NCI-H2227 treated with DMSO at 0.1 percent for 48 hours (cell line): ENCODE results near the gene ADGRG6.

Source experiments
- DNase-seq: peaks from one replicate; lab custom pipeline; 2025; lab: John Stamatoyannopoulos, UW

The ADGRG6 gene

DNA sequence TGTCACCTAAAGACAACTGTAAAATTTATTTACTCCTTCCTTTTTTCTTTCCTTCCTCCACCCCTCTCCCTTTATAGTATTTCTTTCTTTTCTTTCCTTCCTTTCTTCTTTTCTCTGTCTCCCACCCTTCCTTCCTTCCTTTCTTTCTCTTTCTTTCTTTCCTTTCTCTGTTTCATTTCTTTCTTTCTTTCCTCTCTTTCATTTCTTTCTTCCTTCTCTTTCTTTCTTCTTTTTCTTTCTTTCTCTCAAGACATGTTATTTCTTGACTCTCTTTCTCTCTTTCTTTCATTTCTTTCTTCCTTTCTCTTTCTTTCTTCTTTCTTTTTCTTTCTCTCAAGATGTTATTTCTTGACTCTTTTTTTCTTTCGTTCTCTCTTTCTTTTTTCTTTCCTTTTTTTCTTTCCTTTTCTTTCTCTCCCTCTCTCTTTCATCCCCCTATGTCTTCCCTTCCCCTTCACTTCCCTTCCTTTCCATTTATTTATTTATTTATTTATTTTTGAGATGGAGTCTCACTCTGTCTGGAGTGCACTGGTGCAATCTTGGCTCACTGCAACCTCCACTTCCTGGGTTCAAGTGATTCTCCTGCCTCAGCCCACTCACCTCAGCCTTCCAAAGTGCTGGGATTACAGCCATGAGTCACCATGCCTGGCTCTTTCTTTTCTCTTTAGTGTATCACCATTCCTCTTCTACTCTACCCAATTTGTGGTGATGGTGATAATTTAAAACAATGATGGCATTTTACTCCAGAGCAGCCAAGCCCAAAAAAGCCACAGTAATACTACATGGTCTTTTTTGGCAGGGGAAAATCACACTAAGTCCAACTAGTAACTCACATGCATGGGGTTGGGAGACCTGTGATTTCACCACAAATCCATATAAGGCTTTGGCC is 188.2 kb downstream of the ADGRG6 start:
- no peak for DNase-seq
